Stimulated activated CD8-positive, alpha-beta memory T cell treated with anti-CD3 and anti-CD28 coated beads, Interleukin-4, amount 100 ng/mL, for 4 hours (primary cell): ENCODE data around the gene CCDC82.

Experiments used
- DNase-seq, 2 donors: peaks; one replicate each; pipeline ENCODE4 v3.0.0-alpha.2; 2020; ENCODE audit warnings: low read depth in 2 of 2, low spot score in 1 of 2

Gene CCDC82

GRCh38 chr11:96309016-96309642 lies 80.6 kb downstream of the CCDC82 start:
- no peak for DNase-seq

GRCh38 chr11:96307776-96308140 lies 82.0 kb downstream of the CCDC82 start:
- DNase-seq = no peak

- no peak for DNase-seq
These were observed 82.6 kb downstream of the CCDC82 start for GRCh38 chr11:96306933-96307775.

- DNase-seq = no peak
These were observed 83.1 kb downstream of the CCDC82 start for GRCh38 chr11:96306600-96306932.

- DNase-seq = no peak
These were observed 83.6 kb downstream of the CCDC82 start for GRCh38 chr11:96306071-96306470.

GRCh38 chr11:96303980-96304379 lies 85.7 kb downstream of the CCDC82 start:
- no peak for DNase-seq

- DNase-seq = no peak
These were observed 86.6 kb downstream of the CCDC82 start for GRCh38 chr11:96303064-96303463.
